Measurements from ENCODE around the gene STX10. TPM values are rescaled to one million over a fixed set of nuclear protein-coding genes. Genes with fewer than 3 reads are reported as not detected.

Gene STX10
- total and polyA plus RNA-seq, 2 of the 4 experiments (the other 2 are of a cell fraction): 64.9 to 82.0 TPM

GRCh38 chr19:13100841-13101589 lies 49.2 kb downstream of the STX10 start (continued):
- TF ChIP-seq FOS (IDR thresholded peaks at IDR 0.05; ENCODE audit: low read depth, low read length): no peak

DNA sequence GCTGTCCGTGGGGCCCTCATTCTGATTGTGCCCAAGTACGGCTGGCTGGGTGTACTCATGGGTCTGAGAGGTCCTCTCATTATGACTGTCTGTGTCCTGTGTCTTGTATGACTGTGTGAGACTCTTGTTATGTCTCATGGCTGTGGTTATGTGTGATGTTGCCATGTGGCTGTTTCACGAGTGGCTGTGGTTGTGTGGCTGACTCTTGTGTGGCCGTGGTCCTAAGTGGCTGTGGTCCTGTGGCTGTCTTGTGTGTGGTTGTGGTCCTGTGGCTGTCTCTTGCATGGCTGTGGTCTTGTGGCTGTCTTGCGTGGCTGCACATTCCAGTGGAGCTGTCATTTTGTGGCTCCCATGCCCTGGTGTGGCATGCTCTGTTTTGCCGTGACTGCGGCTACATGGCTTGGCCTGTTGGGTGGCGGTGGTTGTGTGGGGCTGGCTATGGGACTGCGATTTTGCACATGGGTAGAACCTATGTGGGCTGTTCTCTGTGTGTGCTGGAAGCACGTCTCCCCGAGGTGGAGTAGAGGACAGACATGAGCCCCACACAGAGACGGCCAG lies 50.1 kb downstream of the STX10 start:
- no peak overlapping the region for H2BK120ac ChIP-seq (ENCODE audit: low read depth, low read length)
- no peak overlapping the region for H2BK20ac ChIP-seq (ENCODE audit: low read depth, low read length)
- no peak overlapping the region for H3K18ac ChIP-seq (ENCODE audit: low read depth, low read length)
- peaks cover 10% of the 10 kb centered on the region; the same call in 1 of the 2 replicates for H3K36me3 ChIP-seq (ENCODE audit: control insufficient read depth, insufficient read depth, low read length)
- H3K27me3 ChIP-seq (ENCODE audit: control insufficient read depth, insufficient read depth, low read length): no peaks in the 10 kb centered on the region
- no peak overlapping the region for H2BK5ac ChIP-seq (ENCODE audit: low read depth, low read length, poor library complexity, severe bottlenecking)
- BruUV-seq (replicated peaks): no TSS peak
- WGBS, 2 experiments (ENCODE audit: extremely low coverage in 2 of 2, insufficient read length in 1 of 2): 94% methylated on average over 3 of the region's 12 CpGs; no CpG with 5 or more reads in 1 of the 2 experiments
- no peak overlapping the region for H3K23ac ChIP-seq (ENCODE audit: low read depth, low read length)
- H3K9me3 ChIP-seq (ENCODE audit: control insufficient read depth, insufficient read depth, low read length): no peaks in the 10 kb centered on the region
- no peak overlapping the region for H4K5ac ChIP-seq (ENCODE audit: low read depth, low read length)
- peaks cover 0 to 17% of the 10 kb centered on the region in 2 experiments; a peak in 1 of 4 replicates for H3K79me1 ChIP-seq (ENCODE audit: low read depth in 1 of 2, low read length in 2 of 2)
- H2BK15ac ChIP-seq (ENCODE audit: low read depth, low read length): no peak overlapping the region
- TF ChIP-seq RFX5 (IDR thresholded peaks at IDR 0.05; ENCODE audit: low read depth, low read length) (no peak), ELK1 (IDR thresholded peaks at IDR 0.05; ENCODE audit: borderline replicate concordance, low read depth, low read length) (no peak), MAFK (IDR thresholded peaks at IDR 0.05; ENCODE audit: low read depth, low read length) (no peak), POLR2A (IDR thresholded peaks at IDR 0.05; ENCODE audit: low read depth, low read length) (no peak), MAZ (IDR thresholded peaks at IDR 0.05; ENCODE audit: borderline replicate concordance, low read depth, low read length) (no peak), CTCF (conservative IDR thresholded peaks at IDR 0.05; ENCODE audit: low read depth, low read length) (no peak), NFE2L2 (IDR thresholded peaks at IDR 0.05; ENCODE audit: low read depth, low read length) (no peak)
- H2AFZ ChIP-seq (replicated peaks; ENCODE audit: low read length, poor library complexity): peak overlapping the region; percentile 1
- peaks cover 12% of the 10 kb centered on the region for H3K4me1 ChIP-seq (ENCODE audit: control insufficient read depth, insufficient read depth, low read length)
- in situ Hi-C loops (cut with MboI; ENCODE audit: low sequenced_read_pairs) (no loop called here), dilution Hi-C loops (cut with HindIII; ENCODE audit: low sequenced_read_pairs, unreplicated experiment) (no loop called here), intact Hi-C loops (cut with micrococcal nuclease) (no loop called here)
- H3K14ac ChIP-seq (replicated peaks; ENCODE audit: low read depth, low read length): no peak overlapping the region
- H2AK5ac ChIP-seq (ENCODE audit: low read depth, low read length): no peak overlapping the region
- no peaks in the 10 kb centered on the region; the same call in 1 of the 2 replicates for H4K20me1 ChIP-seq (ENCODE audit: insufficient read depth, low read length)
- DNase-seq: no peak
- POLR2A ChIA-PET (ENCODE audit: unreplicated experiment): no interaction called here
- peak overlapping the region; percentile 58 for H2AK9ac ChIP-seq (replicated peaks; ENCODE audit: low read depth, low read length, poor library complexity)
- H3K9me1 ChIP-seq (ENCODE audit: insufficient read depth, low read length): 0 out of 2 replicates have a peak, but pooled peaks cover 4% of the 10 kb centered on the region
- no peak overlapping the region for H3K27ac ChIP-seq (ENCODE audit: insufficient read depth, low read length)
- H3K56ac ChIP-seq (ENCODE audit: extremely low read depth, insufficient read depth, low read length): no peak overlapping the region
- no peak overlapping the region for H3K4ac ChIP-seq (ENCODE audit: low read depth, low read length)
- H3K4me2 ChIP-seq (ENCODE audit: low read depth, low read length): no peak overlapping the region
- no peak overlapping the region for H4K91ac ChIP-seq (ENCODE audit: insufficient read depth, low read depth, low read length)
- CTCF ChIA-PET: no interaction called here
- H3K4me3 ChIP-seq (ENCODE audit: insufficient read depth, low read depth, low read length): no peak overlapping the region
- H3K9ac ChIP-seq (ENCODE audit: low read depth, low read length): no peak overlapping the region
- ATAC-seq (ENCODE audit: low read depth): no peak
- H4K8ac ChIP-seq (ENCODE audit: low read depth in 2 of 2, low read length in 2 of 2): no peak overlapping the region

Data from IMR-90 (cell line).